ENCODE measurements around the gene TRANK1.
"Not testable (repeated sequence)": the region's sequence is repeated elsewhere in the genome, so short reads cannot be mapped to it uniquely, and the experiment has no call there.

TRANK1 gene

GRCh38 chr3:36954452-36955134 is 9.7 kb upstream of the TRANK1 start:
- Histone ChIP-seq H3K9me3 (replicated peaks; ENCODE audit: insufficient read depth, low read length) (no peaks in the 10 kb centered on the region), H4K20me1 (ENCODE audit: insufficient read depth, low read length) (no peaks in the 10 kb centered on the region), H3K4me3 (ENCODE audit: low read length) (no peak overlapping the region), H3K27me3 (replicated peaks; ENCODE audit: insufficient read depth, low read length) (no peaks in the 10 kb centered on the region), H3K36me3 (replicated peaks; ENCODE audit: insufficient read depth, low read length) (no peaks in the 10 kb centered on the region), H2AFZ (ENCODE audit: low read length) (no peak overlapping the region), H3K4me1 (ENCODE audit: low read length) (no peaks in the 10 kb centered on the region), H3K27ac (ENCODE audit: low read length) (no peak overlapping the region), H3K79me2 (ENCODE audit: low read length) (no peaks in the 10 kb centered on the region), H3K4me2 (ENCODE audit: low read depth, low read length) (no peak overlapping the region), H3K9me2 (replicated peaks; ENCODE audit: insufficient read depth, low read length) (no peaks in the 10 kb centered on the region), H3K9ac (ENCODE audit: low read length) (no peak overlapping the region), H3F3A (ENCODE audit: insufficient read depth, low read length) (no peaks in the 10 kb centered on the region)
- TF ChIP-seq EZH2 (optimal IDR thresholded peaks at IDR 0.05; ENCODE audit: low read depth, low read length) = no peak
- TF ChIP-seq EZH2phosphoT487 (IDR thresholded peaks at IDR 0.05; ENCODE audit: low read length) = no peak
- TF ChIP-seq CTCF (IDR thresholded peaks at IDR 0.05; ENCODE audit: low read length) = no peak
- DNase-seq = no peak

DNA sequence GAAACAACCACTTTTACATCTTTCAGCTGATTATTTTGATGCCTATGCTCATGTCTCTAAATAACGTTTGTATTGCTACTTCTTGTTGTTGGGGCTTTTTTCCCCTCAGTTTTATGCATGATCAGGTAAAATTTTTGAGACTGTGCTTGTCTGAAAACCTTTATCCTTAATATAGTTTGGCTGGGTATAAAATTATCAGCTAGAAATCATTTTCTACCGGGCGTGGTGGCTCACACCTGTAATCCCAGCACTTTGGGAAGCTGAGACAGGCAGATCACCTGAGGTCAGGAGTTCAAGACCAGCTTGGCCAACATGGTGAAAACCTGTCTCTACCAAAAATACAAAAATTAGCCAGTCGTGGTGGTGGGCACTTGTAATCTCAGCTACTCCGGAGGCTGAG is 3.0 kb upstream of the TRANK1 start:
- H3K79me2 ChIP-seq (ENCODE audit: low read length); H3K4me2 ChIP-seq (ENCODE audit: low read depth, low read length); H3K9me2 ChIP-seq (replicated peaks; ENCODE audit: insufficient read depth, low read length); H4K20me1 ChIP-seq (ENCODE audit: insufficient read depth, low read length); H3F3A ChIP-seq (ENCODE audit: insufficient read depth, low read length); H3K36me3 ChIP-seq (replicated peaks; ENCODE audit: insufficient read depth, low read length); H2AFZ ChIP-seq (ENCODE audit: low read length); H3K9ac ChIP-seq (ENCODE audit: low read length); H3K4me1 ChIP-seq (ENCODE audit: low read length); DNase-seq; H3K4me3 ChIP-seq (ENCODE audit: low read length); H3K9me3 ChIP-seq (replicated peaks; ENCODE audit: insufficient read depth, low read length); H3K27ac ChIP-seq (ENCODE audit: low read length): not testable (repeated sequence)
- peaks cover 14% of the 10 kb centered on the region for H3K27me3 ChIP-seq (replicated peaks; ENCODE audit: insufficient read depth, low read length)

DNA sequence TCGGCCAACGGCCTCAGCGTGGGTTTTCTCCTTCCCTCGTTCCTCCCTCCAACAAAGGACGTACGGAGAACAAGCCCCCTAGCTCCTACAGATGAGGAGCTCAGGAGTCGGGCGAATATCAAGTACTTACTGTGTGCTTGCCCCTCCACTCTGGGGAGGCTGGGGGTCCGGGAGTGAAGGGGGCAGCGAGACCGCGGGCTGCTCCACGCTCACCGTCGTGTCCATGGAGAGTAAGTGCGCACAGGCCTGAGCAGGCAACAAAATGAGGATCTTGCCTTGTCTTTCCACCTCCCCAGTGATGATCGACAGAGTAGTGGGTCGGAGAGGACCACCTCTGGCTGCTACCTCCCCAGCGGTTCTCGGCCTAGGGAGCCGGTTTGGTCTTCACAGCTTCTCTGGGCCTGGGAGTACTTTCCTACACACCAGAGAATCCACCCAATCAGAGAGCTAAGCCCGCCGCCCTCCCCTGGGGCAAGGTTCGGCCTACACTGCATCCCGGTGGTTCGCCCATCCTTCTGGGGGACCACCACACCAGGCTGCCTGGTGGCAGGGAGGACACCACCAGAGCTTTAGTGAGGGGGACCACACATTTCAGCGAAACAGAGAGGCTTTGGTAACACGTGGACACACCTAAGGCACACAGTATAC is 603 bp upstream of the TRANK1 start:
- Histone ChIP-seq H3K4me1 (ENCODE audit: low read length) (no peaks in the 10 kb centered on the region), H4K20me1 (ENCODE audit: insufficient read depth, low read length) (no peaks in the 10 kb centered on the region), H3K4me2 (ENCODE audit: low read depth, low read length) (peak overlapping the region; percentile 82; the same call in 1 of the 2 replicates), H3K79me2 (ENCODE audit: low read length) (no peaks in the 10 kb centered on the region), H3K9me3 (replicated peaks; ENCODE audit: insufficient read depth, low read length) (no peaks in the 10 kb centered on the region), H3K4me3 (ENCODE audit: low read length) (no peak overlapping the region), H3K27ac (ENCODE audit: low read length) (no peak overlapping the region), H3K9ac (ENCODE audit: low read length) (no peak overlapping the region), H3F3A (ENCODE audit: insufficient read depth, low read length) (no peaks in the 10 kb centered on the region), H2AFZ (ENCODE audit: low read length) (no peak overlapping the region), H3K9me2 (replicated peaks; ENCODE audit: insufficient read depth, low read length) (no peaks in the 10 kb centered on the region), H3K36me3 (replicated peaks; ENCODE audit: insufficient read depth, low read length) (no peaks in the 10 kb centered on the region), H3K27me3 (replicated peaks; ENCODE audit: insufficient read depth, low read length) (peaks cover 14% of the 10 kb centered on the region)
- DNase-seq = no peak
- TF ChIP-seq EZH2phosphoT487 (IDR thresholded peaks at IDR 0.05; ENCODE audit: low read length) (no peak), CTCF (IDR thresholded peaks at IDR 0.05; ENCODE audit: low read length) (no peak), EZH2 (optimal IDR thresholded peaks at IDR 0.05; ENCODE audit: low read depth, low read length) (no peak)

All from MM.1S (cell line).